Raji (cell line): ENCODE results near the gene CCDC6.

Experiments
- POLR2A ChIP-seq: IDR thresholded peaks from 2 replicates; pipeline ENCODE4 v1.6.1; 2011; ENCODE audit warnings: low read depth, low read length, control low read depth; ENCODE audit not compliant: insufficient read depth

CCDC6 gene

DNA sequence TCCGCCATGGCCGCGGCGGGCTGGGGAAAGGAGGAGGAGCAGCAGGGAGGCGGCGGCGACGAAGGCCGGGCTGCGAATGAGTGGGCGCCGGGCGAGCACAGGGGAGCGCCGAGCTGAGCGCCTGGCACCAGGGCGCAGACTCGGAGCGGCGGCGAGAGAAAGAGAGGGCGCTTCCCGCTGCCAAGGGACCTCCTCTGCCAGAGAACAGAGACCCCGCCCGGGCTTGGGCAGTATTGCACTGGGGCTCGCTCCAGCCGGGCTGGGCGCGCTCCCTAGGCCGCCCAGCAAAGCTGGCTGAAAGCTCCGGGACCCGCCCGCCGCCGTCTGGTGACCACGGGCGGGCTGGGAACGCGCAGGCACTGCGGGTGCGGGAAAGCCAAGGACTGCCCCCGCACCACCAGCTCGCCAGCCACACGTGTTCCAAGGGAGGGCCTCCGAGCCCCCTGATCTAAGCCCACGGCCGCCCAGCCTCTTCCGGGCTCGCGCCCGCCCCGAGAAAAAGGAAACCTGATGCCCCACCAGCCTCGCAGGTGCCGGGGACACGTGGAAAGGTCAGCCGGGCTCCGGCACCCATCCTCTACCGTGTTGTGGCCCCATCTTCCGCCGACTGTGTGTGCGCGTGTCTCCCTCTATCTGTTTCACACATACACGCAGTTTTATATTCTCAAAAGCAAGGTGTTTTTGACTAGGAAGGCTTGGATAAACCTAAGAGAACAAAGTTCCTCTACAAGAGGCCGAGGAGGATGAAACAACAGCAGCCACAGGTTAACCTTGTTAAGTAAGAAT lies at the start of gene CCDC6:
Gene CCDC6, minus strand, starts transcription at position 140 of the 786 bp plus-strand sequence. Its CDS starts 132 bp downstream, at position 8.
- TF ChIP-seq POLR2A: peak; percentile 78

DNA sequence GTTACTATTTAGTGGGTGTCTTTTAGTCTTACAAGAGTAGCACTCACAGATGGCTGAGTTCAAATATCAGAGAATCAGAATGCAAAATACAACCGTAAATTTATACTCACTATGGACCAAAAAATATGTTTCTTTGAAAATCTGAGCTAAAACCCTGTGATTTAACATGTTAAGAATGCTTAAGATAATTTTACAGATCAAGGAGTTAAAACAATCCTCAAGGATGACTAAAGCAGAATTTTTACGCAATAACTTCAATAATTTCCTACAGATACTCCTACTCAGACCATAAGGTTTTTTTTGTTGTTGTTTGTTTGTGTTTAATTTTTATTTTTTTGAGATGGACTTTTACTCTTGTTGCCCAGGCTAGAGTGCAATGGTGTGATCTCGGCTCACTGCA lies 47.9 kb upstream of the CCDC6 start:
- TF ChIP-seq POLR2A: no peak

DNA sequence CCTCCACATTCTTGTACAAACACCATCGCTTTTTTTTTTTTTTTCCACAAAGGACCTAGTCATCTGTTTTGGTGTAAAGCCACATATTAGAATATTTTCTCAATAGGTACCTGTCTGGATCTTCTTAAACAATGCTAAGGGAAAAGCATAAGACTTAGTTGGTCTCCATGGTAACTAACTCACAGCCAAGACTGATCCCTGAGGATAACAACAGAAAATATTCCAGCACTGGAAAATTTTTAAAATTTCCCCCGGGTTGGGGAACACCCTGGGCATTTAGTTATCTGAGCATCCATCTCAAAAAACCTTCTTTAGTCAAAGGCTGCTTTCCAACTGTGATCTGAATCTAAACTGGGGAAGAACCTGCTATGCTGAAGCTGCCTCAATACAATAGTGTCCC lies 43.7 kb upstream of the CCDC6 start:
- no peak for TF ChIP-seq POLR2A

DNA sequence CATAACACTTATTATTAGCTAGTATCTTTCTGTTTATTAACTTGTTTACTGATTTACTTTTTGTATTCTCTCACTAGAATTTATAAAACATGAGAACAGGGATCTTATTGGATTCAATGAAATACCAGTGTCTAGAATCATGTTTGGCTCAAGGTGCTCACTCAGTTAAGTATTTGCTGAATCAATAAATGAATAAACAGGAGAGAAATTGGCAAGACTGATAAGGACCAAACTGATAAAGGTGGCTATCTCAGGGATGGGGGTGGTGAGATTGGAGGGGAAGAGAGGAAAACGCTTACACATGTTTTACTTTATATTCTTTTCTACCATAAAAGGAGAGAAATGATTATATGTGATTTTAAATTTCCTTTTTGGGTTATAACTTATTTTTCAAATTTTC lies 43.3 kb upstream of the CCDC6 start:
- no peak for TF ChIP-seq POLR2A

DNA sequence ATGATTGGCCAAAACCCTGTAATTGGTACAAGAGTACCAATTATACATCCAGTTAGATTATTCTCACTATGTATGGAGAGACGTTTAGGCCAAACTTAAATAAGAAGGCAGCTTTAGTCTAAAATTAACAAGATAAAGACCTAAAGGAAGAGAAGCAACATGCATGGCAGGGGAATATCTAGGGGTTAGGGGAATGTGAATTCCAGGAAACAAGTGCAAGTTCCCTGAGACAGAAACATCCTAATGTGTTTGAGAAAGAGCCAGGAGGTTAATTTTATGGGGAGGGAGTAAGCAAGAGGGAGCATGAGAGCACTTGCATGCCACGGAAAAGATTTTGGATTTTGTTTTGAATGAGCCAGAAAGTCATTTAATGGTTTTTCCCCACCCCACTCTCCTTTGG lies 39.6 kb upstream of the CCDC6 start:
- TF ChIP-seq POLR2A: no peak

DNA sequence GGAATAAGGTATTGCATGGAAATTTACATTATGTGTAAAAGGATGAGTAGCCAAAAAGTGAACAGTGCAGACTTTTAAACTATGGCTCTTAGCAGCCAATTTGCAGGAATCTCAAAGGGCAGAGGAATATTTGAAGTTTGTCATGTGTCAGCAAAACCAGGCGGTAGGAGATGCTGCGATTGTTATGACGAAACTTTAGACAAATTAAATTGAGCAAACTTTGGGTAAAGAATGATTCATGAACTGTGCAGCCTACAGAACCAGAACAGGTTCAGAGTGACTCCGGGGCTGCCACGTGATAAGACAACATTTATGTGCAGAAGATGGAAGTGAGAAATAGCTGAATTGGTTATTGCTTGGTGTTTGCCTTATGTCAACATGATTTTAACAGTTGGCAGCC lies 39.2 kb upstream of the CCDC6 start:
- no peak for TF ChIP-seq POLR2A

DNA sequence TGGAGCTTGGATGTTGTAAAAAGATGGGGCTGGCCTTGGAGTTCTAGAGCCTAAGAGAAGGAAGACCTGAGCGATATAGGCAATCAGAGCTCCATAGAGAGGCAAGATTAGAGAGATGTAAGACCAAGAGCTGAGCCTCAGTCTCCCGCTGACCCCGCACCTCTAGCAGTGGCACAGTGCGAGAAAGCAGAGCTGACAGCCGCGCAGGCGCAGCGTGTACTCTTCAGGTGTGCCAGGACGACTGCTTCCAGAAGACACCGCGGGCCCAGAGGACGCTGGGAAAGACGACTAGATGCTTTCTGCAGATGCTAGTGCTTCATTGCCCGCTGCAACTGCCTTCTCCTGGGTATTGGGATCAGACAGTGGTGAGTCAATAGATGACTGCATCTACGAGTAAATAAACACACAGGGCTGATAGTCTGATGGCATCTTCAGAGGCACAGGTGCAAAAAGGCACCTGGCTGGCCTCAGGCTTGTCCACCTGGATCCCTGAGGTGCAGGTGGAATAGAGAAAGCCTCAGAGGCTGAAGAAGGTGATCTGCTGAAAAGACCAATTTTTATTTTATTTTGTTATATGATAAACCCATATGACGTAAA lies 38.1 kb upstream of the CCDC6 start:
- no peak for TF ChIP-seq POLR2A

DNA sequence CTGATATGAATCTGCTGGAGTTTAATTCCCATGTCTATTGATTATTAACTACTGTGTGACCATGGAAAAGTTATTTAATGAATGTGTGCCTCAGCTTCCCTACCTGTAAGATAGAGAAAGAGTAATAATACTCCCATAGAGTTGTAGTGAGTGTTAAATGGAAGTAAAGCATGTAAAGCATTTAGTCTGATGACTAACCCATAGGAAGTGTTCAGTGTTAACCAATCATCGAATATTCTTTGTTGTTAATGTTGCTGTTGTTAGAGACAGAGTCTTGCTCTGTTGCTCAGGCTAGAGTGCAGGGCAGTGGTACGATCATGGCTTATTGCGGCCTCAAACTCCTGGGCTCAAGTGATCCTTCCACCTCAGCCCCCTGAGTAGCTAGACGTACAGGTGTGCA lies 36.2 kb upstream of the CCDC6 start:
- no peak for TF ChIP-seq POLR2A

DNA sequence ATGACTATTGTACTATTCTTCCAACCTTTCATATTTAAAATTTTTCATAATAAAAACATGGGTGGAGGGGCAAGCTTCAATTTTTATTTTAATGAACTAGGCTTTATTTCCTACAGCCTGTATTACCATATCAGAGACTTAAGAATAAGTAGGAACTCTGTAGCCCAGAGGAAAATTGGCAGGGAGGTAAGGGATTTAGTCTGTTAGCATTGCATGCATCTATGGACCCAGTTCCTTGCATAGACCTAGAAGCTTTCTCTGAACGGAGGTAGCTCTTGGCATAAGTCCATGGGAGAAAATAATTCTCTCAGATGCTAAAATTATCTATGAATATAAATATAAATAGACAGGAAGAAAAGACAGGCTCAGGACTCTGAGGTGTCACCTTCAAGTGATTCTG lies 31.4 kb upstream of the CCDC6 start:
- no peak for TF ChIP-seq POLR2A

DNA sequence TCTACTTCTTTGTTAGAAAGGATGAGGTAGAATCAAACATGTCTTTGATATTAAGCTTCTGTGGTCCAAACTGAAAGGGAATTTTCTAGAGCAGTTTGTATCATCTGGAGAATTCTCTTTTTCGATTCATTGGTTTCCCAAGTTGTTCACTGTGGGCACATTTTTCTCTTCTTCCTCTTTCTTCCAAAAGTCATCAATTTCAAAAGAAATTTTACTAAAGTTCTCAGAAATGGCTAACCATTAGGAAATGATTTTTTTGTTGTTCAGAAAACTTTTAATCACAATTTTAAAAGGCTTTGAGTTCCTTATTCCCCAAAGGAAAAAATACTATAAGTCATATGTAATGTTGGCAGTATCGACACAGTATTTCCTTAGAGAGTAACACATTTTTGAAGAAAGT lies 28.3 kb upstream of the CCDC6 start:
- TF ChIP-seq POLR2A: no peak

DNA sequence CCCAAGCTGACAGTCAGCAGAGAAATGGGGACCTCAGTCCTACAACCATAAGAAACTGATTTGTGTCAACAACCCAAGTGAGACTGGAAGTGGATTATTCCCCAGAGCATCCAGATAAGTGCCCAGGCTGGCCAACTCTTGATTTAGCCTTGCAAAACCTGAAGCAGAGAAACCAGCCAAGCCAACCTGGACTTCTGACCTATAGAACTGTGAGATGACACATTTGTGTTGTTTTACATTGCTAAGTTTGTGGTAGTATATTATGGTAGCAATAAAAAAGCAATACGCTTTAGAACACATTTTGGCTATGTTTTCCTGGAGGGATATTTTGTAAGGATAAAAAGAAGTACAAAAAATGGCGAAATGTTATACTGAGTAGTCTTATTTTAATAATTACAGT lies 19.7 kb upstream of the CCDC6 start:
- TF ChIP-seq POLR2A: no peak

DNA sequence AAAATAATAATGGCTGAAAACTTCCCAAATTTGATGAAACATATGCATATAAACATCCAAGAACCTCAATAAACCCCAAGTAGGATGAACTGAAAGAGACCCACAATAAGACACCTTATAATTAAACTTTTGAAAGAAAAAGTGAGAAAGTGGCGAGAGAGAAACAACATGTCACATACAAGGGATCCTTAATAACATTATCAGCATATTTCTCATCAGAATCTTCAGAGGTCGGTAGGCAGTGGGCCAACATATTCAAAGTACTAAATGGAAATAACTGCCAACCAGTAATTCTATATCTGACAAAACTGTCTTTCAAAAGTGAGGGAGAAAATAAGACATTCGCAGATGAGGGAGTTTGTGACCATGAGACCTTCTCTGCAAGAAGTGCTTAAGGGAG lies 16.6 kb upstream of the CCDC6 start:
- no peak for TF ChIP-seq POLR2A

DNA sequence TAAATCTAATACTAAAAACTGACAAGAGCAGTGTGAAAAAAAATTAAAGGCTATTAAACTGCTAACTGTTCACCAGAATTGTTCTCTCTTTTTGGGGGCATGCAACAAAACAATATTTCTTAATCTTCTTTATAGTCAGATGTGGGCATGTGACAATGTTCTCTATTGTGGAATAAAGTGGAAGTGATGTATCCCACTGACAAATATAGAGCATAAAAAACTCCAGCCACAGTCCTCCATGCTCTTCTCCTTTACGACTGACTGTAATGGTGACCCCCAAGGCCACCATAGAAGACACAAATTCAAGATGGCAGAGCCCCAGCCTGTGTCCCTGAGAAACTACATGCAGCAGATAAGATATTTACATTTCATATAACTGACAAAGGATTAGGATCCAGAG lies 11.6 kb upstream of the CCDC6 start:
- TF ChIP-seq POLR2A: no peak

DNA sequence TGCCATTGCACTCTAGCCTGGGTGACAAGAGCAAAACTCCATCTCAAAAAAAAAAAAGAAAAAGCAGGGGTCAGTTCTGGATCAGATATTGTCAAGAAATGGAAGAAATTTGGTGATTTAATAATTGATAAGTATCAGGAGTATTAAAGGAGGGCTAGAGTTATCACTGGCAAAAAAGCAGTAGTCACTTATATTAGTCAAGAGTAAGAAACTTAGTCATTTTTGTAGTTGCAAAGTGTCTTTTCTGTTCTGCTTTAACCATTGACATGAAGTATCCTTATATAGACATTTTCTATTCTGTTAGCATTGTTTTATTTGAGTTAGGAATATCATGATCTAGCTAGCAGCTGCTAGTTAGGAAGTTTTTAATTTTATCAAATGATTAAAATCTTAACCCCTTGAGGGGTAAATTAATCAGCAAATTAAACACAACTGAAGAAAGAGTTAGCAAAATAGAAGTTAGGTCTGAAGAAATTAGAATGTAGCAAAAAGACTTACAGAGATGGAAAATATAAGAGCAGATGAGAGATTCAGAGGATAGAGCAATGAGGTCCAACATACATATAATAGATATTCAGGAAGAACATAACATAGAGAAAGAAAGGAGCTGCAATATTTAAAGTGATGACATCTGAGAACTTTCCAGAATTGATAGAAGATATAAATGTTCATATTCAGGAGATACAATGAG lies 7.3 kb upstream of the CCDC6 start:
- no peak for TF ChIP-seq POLR2A

DNA sequence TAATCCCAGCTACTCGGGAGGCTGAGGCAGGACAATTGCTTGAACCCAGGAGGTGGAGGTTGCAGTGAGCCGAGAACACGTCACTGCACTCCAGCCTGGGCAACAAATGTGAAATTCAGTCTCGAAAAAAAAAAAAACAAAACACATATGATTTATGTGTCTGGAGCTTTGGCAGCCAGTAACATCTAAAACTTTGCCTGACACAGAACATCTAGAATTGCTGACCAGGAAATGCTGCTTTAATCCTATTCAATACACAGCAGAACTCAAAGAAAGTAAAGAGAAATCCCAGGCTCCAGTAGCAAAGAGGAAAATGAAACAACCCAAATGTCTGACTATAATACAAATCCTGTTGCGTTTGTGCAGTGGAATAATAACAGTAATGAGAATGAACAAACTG lies 4.5 kb upstream of the CCDC6 start:
- no peak for TF ChIP-seq POLR2A

DNA sequence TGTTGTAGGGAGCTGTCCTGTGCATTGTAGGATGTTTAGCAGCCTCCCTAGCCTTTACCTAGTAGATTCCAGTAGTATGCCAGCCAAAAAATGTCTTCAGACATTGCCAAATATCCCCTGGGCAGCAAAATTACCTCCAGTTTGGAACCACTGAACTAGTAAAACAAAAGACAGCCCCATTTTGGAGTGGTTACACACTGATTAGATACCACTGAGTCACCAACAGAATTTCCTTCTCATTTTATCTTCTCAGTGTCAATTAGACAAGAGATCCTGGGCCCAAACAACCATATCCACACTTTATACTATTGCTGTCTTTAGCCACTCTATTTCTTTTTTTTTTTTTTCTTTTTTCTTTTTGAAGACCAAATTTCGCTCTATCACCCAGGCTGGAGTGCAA lies 3.5 kb upstream of the CCDC6 start:
- TF ChIP-seq POLR2A: no peak

DNA sequence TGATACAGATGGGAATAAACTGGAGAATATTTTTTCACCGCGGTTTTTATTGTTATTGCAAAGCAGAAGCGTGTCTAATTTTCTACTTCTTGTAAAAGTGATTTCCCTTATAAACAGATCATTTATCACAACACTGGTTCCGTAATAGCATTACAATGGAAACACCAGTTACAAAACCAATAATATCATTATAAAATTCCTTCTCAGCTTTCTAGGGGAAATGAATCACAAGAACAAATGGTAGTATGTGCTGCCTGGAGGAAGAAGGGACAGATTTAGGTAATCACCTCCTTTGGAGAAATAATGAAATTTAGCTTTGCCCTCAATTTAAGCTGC lies 2.4 kb upstream of the CCDC6 start:
- TF ChIP-seq POLR2A: no peak
